GM12801 (cell line): Measurements from ENCODE around the gene SURF4.

Experiments
- TF ChIP-seq, protein P1 (sequence below): IDR thresholded peaks from one replicate; pipeline ENCODE4 v1.5.1; 2011; ENCODE audit warnings: control low read depth; ENCODE audit not compliant: insufficient read length; ENCODE audit errors: extremely low read depth

Gene SURF4

DNA sequence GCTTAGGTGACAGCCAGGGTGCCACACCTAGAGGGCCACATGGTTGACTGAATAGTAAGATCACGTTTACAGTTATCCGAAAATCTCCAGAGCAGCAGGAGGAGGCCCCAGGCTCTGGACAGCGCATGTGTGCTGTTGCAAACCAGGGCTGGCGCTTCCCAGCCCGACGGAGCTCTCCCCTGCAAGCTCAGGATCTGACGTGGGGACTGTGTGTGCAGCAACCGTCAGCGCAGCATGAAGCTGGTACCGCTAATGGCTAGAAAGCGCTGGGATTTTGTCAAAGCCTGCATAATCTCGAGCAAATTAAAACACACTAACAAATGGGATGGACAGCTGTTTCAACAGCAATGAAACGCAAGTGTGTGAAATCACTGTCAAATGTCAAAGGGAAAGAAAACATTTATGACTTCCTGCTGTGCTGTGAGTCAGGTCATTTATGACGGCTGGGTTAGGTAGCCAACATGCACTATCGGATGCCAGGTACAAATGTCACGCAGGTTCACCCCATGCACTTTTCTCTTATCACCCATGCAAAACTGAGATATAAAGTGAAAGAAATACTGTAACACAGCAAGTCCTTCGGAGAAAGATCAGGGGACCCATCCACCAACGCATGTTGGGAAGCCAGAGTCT is 7.5 kb downstream of the SURF4 start:
- TF ChIP-seq, protein P1, sequence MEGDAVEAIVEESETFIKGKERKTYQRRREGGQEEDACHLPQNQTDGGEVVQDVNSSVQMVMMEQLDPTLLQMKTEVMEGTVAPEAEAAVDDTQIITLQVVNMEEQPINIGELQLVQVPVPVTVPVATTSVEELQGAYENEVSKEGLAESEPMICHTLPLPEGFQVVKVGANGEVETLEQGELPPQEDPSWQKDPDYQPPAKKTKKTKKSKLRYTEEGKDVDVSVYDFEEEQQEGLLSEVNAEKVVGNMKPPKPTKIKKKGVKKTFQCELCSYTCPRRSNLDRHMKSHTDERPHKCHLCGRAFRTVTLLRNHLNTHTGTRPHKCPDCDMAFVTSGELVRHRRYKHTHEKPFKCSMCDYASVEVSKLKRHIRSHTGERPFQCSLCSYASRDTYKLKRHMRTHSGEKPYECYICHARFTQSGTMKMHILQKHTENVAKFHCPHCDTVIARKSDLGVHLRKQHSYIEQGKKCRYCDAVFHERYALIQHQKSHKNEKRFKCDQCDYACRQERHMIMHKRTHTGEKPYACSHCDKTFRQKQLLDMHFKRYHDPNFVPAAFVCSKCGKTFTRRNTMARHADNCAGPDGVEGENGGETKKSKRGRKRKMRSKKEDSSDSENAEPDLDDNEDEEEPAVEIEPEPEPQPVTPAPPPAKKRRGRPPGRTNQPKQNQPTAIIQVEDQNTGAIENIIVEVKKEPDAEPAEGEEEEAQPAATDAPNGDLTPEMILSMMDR: no peak

GRCh38 chr9:133367778-133368177 is 8.1 kb downstream of the SURF4 start:
- TF ChIP-seq, protein P1: no peak

- TF ChIP-seq, protein P1: no peak
Measured at GRCh38 chr9:133367221-133367620, 8.6 kb downstream of the SURF4 start.

DNA sequence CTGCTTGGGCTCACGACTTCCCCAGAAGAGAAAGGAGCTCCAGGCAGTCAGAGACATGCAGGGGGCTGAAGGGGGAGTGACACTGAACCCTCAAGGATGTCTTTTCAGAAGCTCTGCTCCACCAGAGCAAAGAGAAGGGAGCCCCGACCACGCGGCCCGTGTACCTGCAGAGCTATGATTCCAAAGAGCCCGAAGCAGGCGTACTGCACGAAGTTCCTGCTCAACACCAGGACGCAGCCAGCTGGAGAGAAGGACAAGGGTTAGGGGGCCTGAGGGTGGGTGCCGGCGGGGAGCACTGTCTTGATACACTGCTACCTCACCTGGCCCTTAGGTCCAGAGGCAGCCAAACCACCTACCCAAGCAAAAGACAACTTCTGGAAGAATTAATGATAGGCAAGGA is 9.4 kb downstream of the SURF4 start:
- TF ChIP-seq, protein P1: no peak

DNA sequence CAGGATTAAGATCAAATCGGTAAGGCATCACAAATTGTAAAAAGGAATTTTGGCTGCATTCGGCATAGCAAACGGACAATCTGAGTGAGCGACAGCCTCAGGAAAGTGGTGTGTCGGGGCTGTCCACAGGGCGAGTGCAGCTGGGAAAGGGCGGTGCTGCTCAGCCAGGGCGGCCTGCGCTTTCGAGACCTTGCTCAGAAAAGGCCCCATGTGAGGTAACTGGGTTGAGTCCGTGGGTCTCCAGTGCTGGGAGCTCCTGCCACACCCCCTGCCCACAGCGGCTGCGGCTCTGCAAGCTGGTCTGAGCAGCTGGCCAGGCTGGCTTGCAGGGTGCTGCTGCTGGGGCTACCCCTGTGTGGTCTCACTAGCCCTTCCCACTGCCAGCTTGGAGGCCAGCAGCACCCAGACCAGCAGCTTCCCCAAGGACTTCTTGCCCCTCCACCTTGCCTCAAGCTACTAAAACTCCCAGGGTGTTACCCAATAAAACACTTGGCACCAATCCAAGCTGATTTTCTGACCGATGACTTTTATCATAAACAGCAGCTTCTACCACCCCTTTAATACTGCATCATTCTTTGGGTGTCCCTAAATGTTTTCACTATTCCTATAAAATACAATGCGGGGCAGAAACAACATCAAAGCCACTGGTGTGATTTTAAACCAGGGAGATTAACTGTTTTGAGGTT is 13.4 kb downstream of the SURF4 start:
- TF ChIP-seq, protein P1: no peak

GRCh38 chr9:133361507-133362092 is 14.3 kb downstream of the SURF4 start:
- TF ChIP-seq, protein P1: no peak

GRCh38 chr9:133360400-133361393 is 15.2 kb downstream of the SURF4 start:
- TF ChIP-seq, protein P1: no peak
